B cell (primary cell): ENCODE data around the gene C20orf202. TPM values are rescaled to one million over a fixed set of nuclear protein-coding genes. Genes with fewer than 3 reads are reported as not detected.

Source experiments
- ATAC-seq: fragments of 200-7000 bp; cut with Tn5 transposase; one replicate; pipeline ENCODE4 v1.10.0; 2021; ENCODE audit warnings: low read depth, mild to moderate bottlenecking, moderate number of reproducible peaks, moderate library complexity
- CTCF ChIA-PET: fragments of 350-600 bp; sonication (Branson Sonifier 250); formaldehyde crosslinking; loops from one replicate; lab custom pipeline; 2021; ENCODE audit warnings: antibody characterized with exemption, inconsistent platforms; lab: Charles Lee
- POLR2A ChIA-PET: fragments of 350-600 bp; sonication (Branson Sonifier 250); formaldehyde crosslinking; loops from one replicate; lab custom pipeline; 2021; ENCODE audit warnings: antibody characterized with exemption; lab: Charles Lee
- DNase-seq: peaks from one replicate; pipeline ENCODE4 v3.0.0; 2013
- H2AFZ ChIP-seq: 2 replicates; pipeline ENCODE4 v1.6.1; 2012; ENCODE audit warnings: mild to moderate bottlenecking, low read depth, low read length; ENCODE audit not compliant: insufficient read depth, poor library complexity, severe bottlenecking
- H3K27ac ChIP-seq, 2 donors: 1 replicate in 1 of 2; 2 replicates in 1 of 2; pipeline ENCODE4 v1.5.1; 2012 to 2013; ENCODE audit warnings: low read length in 2 of 2, mild to moderate bottlenecking in 2 of 2, moderate library complexity in 1 of 2
- H3K27me3 ChIP-seq, 4 experiments: fragments of 200-600 bp in 1 of 4; sonication (generic) in 1 of 4; replicated peaks in 1 of 4; 1 replicate in 2 of 4; 2 replicates in 2 of 4; pipeline versions ENCODE4 v1.6.1 to v1.7.0; 2013 to 2016; ENCODE audit warnings: low read length in 3 of 4, mild to moderate bottlenecking in 2 of 4, mixed read lengths in 1 of 4, moderate library complexity in 1 of 4; ENCODE audit not compliant: insufficient read depth in 4 of 4, control insufficient read depth in 3 of 4; ENCODE audit errors: control extremely low read depth in 1 of 4
- H3K36me3 ChIP-seq, 2 experiments: replicated peaks in 1 of 2; 1 replicate in 1 of 2; 2 replicates in 1 of 2; pipeline versions ENCODE4 v1.6.1 to v1.7.1; 2013; ENCODE audit warnings: low read length in 1 of 2; ENCODE audit not compliant: insufficient read depth in 2 of 2, control insufficient read depth in 1 of 2; ENCODE audit errors: control extremely low read depth in 1 of 2, extremely low read depth in 1 of 2
- H3K4me1 ChIP-seq, 2 donors: fragments of 200-600 bp in 1 of 2; sonication (generic) in 1 of 2; 1 replicate in 1 of 2; 2 replicates in 1 of 2; pipeline versions ENCODE4 v1.5.1 to v1.6.1; 2013 to 2017; ENCODE audit warnings: low read length in 2 of 2; ENCODE audit not compliant: control insufficient read depth in 2 of 2, insufficient read depth in 2 of 2
- H3K4me2 ChIP-seq: replicated peaks from 2 replicates; pipeline ENCODE3; 2012; ENCODE audit warnings: mild to moderate bottlenecking, low read depth, low read length; ENCODE audit not compliant: poor library complexity, severe bottlenecking
- H3K4me3 ChIP-seq, 5 experiments: fragments of 200-600 bp in 1 of 5; sonication (generic) in 1 of 5; 1 replicate in 3 of 5; 2 replicates in 2 of 5; pipeline versions ENCODE4 v1.5.1 to v1.7.0; 2011 to 2016; ENCODE audit warnings: low read length in 4 of 5, mild to moderate bottlenecking in 4 of 5, low read depth in 2 of 5, control low read depth in 1 of 5, moderate library complexity in 1 of 5; ENCODE audit not compliant: insufficient read depth in 1 of 5; ENCODE audit errors: control extremely low read depth in 1 of 5, extremely low read depth in 1 of 5
- H3K79me2 ChIP-seq: fragments of 200-600 bp; sonication (generic); one replicate; pipeline ENCODE4 v1.6.0; 2016; ENCODE audit warnings: low read length; ENCODE audit not compliant: control insufficient read depth, insufficient read depth
- H3K9ac ChIP-seq: fragments of 200-600 bp; sonication (generic); 2 replicates; pipeline ENCODE4 v1.6.1; 2017; ENCODE audit warnings: mild to moderate bottlenecking, low read length, moderate library complexity
- H3K9me3 ChIP-seq, 3 donors: one replicate each; pipeline versions ENCODE4 v1.6.1 to v1.7.1; 2013; ENCODE audit warnings: low read length in 2 of 3; ENCODE audit not compliant: control insufficient read depth in 2 of 3, insufficient read depth in 1 of 3; ENCODE audit errors: control extremely low read depth in 1 of 3
- H4K20me1 ChIP-seq: 2 replicates; pipeline ENCODE4 v1.6.0; 2012; ENCODE audit warnings: mild to moderate bottlenecking, low read length; ENCODE audit not compliant: insufficient read depth, control insufficient read depth, poor library complexity, severe bottlenecking
- H3K27ac Mint-ChIP-seq: one replicate; pipeline ENCODE4 v1.8.0; 2021; ENCODE audit warnings: mixed read lengths
- H3K27me3 Mint-ChIP-seq: one replicate; pipeline ENCODE4 v1.8.0; 2021; ENCODE audit warnings: mixed read lengths
- H3K4me1 Mint-ChIP-seq: one replicate; pipeline ENCODE4 v1.8.0; 2021; ENCODE audit warnings: mixed read lengths
- H3K4me3 Mint-ChIP-seq: one replicate; pipeline ENCODE4 v1.8.0; 2021; ENCODE audit warnings: mixed read lengths
- H3K9me3 Mint-ChIP-seq: one replicate; pipeline ENCODE4 v1.8.0; 2022; ENCODE audit warnings: mixed read lengths; ENCODE audit not compliant: insufficient read depth
- EZH2 ChIP-seq: IDR thresholded peaks from 2 replicates; pipeline ENCODE4 v1.6.1; 2012; ENCODE audit warnings: borderline replicate concordance, low read depth, mild to moderate bottlenecking, moderate library complexity, low read length; ENCODE audit not compliant: insufficient read depth, poor library complexity, severe bottlenecking
- WGBS: methylation state at CpG from one replicate; pipeline ENCODE4 v1.1.5; 2013; ENCODE audit warnings: missing lambda C conversion rate; ENCODE audit not compliant: insufficient coverage; 5-methylcytosine and 5-hydroxymethylcytosine counted together
- intact Hi-C: fragments of 100-400 bp; cut with micrococcal nuclease; formaldehyde crosslinking; loops from one replicate; pipeline ENCODE4 v1.10.0; 2022
- polyA minus RNA-seq: library from RNA; depleted of rRNA, polyadenylated mRNA; stranded (reverse); fragments of >200 nt; gene quantifications from 2 replicates; pipeline ENCODE4 v1.2.3, GENCODE V29; 2012
- polyA plus RNA-seq: library from polyadenylated mRNA; depleted of rRNA; stranded (reverse); fragments of >200 nt; gene quantifications from 2 replicates; pipeline ENCODE4 v1.2.3, GENCODE V29; 2012
- total RNA-seq, 2 donors: library from RNA; stranded (reverse); fragments of 120-200 nt in 1 of 2; gene quantifications; 1 replicate in 1 of 2; 2 replicates in 1 of 2; pipeline versions ENCODE4 v1.2.3 to v1.2.4, GENCODE V29; 2013 to 2022
- TF ChIP-seq, protein P1 (sequence below): fragments of 200-600 bp; IDR thresholded peaks from one replicate; pipeline ENCODE4 v1.8.0; 2022; ENCODE audit warnings: antibody characterized with exemption, mild to moderate bottlenecking

C20orf202 gene
- not detected in 2 replicates for total RNA-seq
- total RNA-seq (2013): 0.05 TPM
- polyA plus RNA-seq: 0.07 and 0.17 TPM in 2 replicates
- not detected in 2 replicates for polyA minus RNA-seq

DNA sequence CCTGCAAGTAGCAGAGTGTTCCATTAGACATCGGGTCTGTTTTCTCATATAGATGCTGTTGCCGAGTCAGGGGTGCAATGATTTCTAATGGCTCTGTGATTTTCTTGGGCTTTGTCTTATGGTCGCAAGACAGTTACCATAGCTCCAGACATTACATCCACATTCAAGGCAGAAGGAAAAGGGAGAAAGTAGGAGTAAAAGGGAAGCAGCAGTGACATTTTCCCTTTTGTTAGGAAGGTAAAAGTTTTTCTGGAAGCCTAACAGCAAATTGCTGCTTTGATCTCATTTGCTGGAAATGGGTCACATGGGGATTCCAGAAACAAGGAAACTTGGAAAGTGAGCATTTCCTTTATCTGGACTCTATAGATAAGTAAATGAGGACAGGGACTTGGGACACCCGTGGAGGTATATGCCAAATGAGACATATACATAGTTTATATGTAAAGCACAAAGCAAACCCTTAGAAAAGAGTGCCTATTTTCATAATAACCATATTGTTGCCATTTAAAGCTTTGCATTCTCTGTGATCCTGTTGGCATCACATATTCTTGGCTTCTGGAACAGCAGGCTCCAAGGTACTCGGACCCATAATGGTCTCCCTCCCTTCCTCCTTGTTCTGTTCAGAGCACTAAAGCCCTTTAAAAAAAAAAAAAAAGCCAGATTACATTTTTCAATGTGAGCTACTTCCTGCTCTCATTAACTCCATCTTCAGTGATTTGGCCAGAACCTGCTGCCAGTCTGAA is at the start of gene C20orf202:
Gene C20orf202, plus strand, starts transcription at position 693 of the 743 bp plus-strand sequence. CDS start 132 bp downstream, outside the sequence.
- DNase-seq (no peak), ATAC-seq (no peak)
- H3K4me3 Mint-ChIP-seq: no peak within 1 kb of the TSS
- H3K4me1 Mint-ChIP-seq: no peaks in the 10 kb centered on the region
- intact Hi-C loops: no loop called here
- no peak for TF ChIP-seq EZH2
- H3K9me3 Mint-ChIP-seq: no peaks in the 10 kb centered on the region
- no peaks in the 10 kb centered on the region for H3K4me1 ChIP-seq
- H3K4me3 ChIP-seq: no peak within 1 kb of the TSS
- 90% methylated on average over 2 of the region's 5 CpGs for WGBS
- H3K36me3 ChIP-seq: no peaks in the 10 kb centered on the region
- no peaks in the 10 kb centered on the region for H4K20me1 ChIP-seq
- no peak within 1 kb of the TSS for H3K9ac ChIP-seq
- H3K79me2 ChIP-seq: no peaks in the 10 kb centered on the region
- H3K4me2 ChIP-seq: no peak within 1 kb of the TSS
- no peak within 1 kb of the TSS for H3K27ac ChIP-seq
- peaks cover 0 to 12% (median 0%) of the 10 kb centered on the region in 4 experiments for H3K27me3 ChIP-seq
- H3K9me3 ChIP-seq: no peaks in the 10 kb centered on the region
- CTCF ChIA-PET: no interaction called here
- no peak within 1 kb of the TSS for H3K27ac Mint-ChIP-seq
- POLR2A ChIA-PET: no interaction called here
- no peak within 1 kb of the TSS for H2AFZ ChIP-seq
- H3K27me3 Mint-ChIP-seq: peaks cover 24% of the 10 kb centered on the region

DNA sequence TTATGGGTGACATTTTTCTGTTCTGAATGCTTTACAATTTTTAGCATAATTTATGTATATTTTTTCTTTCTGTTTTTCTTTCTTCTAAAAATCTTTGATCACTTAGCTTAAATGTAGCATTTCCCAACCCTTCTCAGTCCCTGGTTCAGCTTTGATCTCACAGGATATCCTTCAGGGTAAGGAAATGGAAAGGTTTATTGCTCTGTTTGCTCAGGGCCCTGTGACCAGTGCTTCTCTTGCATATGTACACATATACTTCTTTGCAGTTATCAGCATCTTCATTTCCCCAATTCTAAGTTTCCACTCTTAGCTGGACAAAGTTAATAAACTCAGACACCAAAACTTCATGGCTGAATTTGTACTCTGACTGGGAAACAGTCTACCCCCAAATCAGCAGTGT is 49.0 kb upstream of the C20orf202 start:
- Histone ChIP-seq H3K36me3 (peaks cover 37 to 38% of the 10 kb centered on the region in 2 experiments), H4K20me1 (peaks cover 21% of the 10 kb centered on the region), H3K4me3 (no peak overlapping the region), H3K27me3 (no peaks in the 10 kb centered on the region), H3K9me3 (peaks cover 0 to 8% (median 8%) of the 10 kb centered on the region in 3 donors), H2AFZ (no peak overlapping the region), H3K27ac (no peak overlapping the region), H3K4me2 (no peak overlapping the region), H3K9ac (no peak overlapping the region), H3K4me1 (no peaks in the 10 kb centered on the region), H3K79me2 (no peaks in the 10 kb centered on the region)
- Mint-ChIP-seq H3K27ac (no peak overlapping the region), H3K4me1 (peaks cover 3% of the 10 kb centered on the region), H3K27me3 (no peaks in the 10 kb centered on the region), H3K4me3 (no peak overlapping the region), H3K9me3 (peaks cover 4% of the 10 kb centered on the region)
- DNase-seq (no peak), ATAC-seq (no peak)
- CTCF ChIA-PET: interaction anchor here (0.8 kb wide), 1 partner anchor 52 kb away, joined by 3 read pairs; no protein-coding TSS in a partner anchor
- TF ChIP-seq, protein P1, sequence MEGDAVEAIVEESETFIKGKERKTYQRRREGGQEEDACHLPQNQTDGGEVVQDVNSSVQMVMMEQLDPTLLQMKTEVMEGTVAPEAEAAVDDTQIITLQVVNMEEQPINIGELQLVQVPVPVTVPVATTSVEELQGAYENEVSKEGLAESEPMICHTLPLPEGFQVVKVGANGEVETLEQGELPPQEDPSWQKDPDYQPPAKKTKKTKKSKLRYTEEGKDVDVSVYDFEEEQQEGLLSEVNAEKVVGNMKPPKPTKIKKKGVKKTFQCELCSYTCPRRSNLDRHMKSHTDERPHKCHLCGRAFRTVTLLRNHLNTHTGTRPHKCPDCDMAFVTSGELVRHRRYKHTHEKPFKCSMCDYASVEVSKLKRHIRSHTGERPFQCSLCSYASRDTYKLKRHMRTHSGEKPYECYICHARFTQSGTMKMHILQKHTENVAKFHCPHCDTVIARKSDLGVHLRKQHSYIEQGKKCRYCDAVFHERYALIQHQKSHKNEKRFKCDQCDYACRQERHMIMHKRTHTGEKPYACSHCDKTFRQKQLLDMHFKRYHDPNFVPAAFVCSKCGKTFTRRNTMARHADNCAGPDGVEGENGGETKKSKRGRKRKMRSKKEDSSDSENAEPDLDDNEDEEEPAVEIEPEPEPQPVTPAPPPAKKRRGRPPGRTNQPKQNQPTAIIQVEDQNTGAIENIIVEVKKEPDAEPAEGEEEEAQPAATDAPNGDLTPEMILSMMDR: no peak
- no peak for TF ChIP-seq EZH2
- intact Hi-C loops: no loop called here
- POLR2A ChIA-PET: no interaction called here
